GM21447 (cell line): ENCODE data around the gene KCNIP4.

Experiments
- ATAC-seq: cut with Tn5 transposase; IDR thresholded peaks from one replicate; pipeline ENCODE4 v1.9.1; 2021; ENCODE audit not compliant: unreplicated experiment

Gene KCNIP4

DNA sequence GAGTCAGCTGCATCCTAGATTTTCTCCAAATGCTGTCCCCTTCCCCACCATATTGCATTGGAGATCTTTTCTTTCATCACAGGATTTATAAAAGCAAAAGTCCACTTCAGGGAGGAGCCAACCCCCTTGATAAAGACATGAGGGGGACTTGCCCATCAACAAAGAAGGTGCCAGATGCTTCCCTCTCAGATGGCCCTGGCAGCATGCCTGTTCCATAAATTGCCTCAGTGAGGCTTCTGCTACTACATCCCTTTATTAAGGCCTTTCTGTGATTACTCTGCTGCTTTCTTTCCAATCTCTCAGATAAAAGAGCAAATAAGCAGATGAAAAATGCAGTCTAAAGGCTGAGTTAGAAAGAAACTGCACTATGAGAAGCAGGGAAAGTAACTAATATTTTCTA, 736.7 kb downstream of the KCNIP4 start:
- no peak for ATAC-seq

- ATAC-seq: no peak
These were observed 738.7 kb downstream of the KCNIP4 start for GRCh38 chr4:21209860-21210259.

DNA sequence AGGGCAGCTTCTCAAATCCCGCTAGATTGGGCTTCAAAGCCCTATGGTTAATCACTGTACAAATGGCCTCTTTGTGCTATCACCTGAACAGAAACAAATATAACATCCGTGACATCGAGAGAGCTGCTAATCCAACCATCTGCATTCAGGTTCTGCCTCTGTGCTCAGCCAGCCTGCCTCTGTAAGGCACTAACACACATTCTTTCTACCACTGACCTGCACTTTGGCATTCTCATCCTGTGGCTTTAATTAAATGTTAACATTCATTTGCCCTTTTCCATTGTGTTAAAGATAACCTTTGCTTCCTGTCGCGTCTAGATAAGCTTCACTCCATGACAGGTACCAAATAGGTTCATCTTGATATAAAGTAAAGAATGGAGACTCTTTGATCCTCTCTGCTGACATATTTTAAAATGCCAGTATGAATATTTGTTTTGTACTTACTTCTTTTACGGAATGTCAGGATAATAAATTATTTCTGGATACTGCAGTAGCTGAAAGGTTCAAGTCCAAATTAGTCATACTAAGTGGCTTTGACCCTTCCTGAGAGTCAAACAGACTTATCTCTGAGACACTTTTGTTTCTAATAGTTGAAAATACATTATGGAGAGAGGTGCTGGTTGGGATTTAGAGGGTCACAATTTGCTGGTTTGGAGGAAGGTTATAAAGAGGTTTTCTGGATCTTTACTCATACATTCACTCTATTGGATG, 742.6 kb downstream of the KCNIP4 start:
- ATAC-seq: no peak

- no peak for ATAC-seq
These were observed 745.2 kb downstream of the KCNIP4 start for GRCh38 chr4:21203416-21203815.

- no peak for ATAC-seq
These were observed 745.6 kb downstream of the KCNIP4 start for GRCh38 chr4:21202959-21203358.

- ATAC-seq: no peak
These were observed 749.9 kb downstream of the KCNIP4 start for GRCh38 chr4:21198683-21199082.

DNA sequence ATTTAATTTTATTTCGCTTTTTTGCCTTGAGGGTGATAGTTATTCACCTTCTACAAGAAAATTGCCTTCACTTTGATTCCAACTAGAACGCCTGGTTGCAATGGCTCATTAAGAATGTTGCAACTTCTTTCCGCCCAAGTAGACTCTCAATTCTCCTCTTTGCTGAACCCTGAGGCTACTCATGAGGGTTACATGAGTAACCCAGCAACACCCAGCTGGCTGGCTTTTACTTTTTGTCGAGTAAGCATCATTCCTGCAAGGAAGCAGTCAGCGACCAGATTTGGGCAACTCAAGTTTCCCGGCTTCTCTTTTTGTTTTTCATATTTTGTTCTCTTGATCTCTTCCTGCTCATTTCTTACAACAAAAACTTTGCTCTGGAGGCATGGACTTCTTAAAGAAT, 752.9 kb downstream of the KCNIP4 start:
- no peak for ATAC-seq

GRCh38 chr4:21192367-21192766, 756.2 kb downstream of the KCNIP4 start:
- no peak for ATAC-seq

GRCh38 chr4:21191317-21191716, 757.3 kb downstream of the KCNIP4 start:
- ATAC-seq: no peak

- ATAC-seq: no peak
These were observed 763.8 kb downstream of the KCNIP4 start for GRCh38 chr4:21184788-21185187.

DNA sequence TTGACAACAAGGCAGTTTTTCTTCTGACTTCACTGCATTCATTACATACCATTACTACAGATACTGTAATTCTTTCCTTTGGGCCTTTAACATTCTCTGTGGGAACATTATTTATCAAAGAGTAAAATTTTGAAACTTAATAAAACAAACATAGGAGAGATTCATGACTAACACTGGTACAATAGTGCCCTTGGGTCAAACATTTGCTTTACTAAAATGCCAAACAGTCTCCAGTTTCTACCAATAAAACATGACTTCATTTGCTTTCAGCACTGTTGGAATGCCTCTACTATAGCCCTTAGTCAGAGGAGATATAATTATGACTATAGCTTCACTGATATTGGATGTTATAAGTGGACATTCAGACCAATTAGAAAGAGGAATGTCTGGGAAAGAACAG, 766.9 kb downstream of the KCNIP4 start:
- ATAC-seq: no peak

- no peak for ATAC-seq
These were observed 770.7 kb downstream of the KCNIP4 start for GRCh38 chr4:21177871-21178270.

DNA sequence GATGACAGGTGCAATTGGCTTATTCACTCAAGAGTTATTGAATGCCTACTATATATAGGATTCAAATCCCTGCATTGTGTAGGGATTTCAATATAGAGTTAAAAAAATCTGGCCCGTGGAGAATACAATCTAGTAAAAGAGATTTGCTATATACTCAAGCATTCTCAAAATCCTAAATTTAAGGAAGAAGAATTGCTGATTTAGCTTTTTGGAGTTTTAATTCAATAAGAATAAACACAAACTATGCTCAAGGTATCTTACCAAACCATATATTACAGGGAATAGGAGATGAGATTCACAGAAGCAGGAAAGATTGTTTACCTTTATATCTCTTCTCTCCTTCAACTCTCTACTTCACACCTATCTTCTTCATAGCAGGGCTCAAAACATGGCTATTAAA, 771.5 kb downstream of the KCNIP4 start:
- no peak for ATAC-seq

- no peak for ATAC-seq
These were observed 780.9 kb downstream of the KCNIP4 start for GRCh38 chr4:21167711-21168110.

GRCh38 chr4:21155367-21155766, 793.2 kb downstream of the KCNIP4 start:
- no peak for ATAC-seq

DNA sequence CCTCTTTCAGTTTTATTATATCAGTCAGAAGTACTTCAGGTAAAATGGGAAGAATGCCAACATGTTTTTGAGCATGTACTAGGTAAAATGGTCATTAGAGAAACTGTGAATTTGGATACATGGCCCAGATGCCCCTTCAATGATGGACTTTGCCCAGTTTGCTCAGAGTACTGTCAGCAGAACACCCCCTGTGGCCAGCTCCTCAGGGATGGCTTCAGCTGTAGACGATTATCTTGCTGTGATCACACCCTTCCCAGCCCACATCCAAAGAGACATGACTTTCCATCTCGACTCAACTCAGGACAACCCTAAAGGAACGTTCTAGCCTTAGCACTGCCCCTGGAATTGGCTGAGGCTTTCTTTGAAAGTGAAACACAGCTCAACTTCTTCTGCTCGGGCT, 809.2 kb downstream of the KCNIP4 start:
- no peak for ATAC-seq

DNA sequence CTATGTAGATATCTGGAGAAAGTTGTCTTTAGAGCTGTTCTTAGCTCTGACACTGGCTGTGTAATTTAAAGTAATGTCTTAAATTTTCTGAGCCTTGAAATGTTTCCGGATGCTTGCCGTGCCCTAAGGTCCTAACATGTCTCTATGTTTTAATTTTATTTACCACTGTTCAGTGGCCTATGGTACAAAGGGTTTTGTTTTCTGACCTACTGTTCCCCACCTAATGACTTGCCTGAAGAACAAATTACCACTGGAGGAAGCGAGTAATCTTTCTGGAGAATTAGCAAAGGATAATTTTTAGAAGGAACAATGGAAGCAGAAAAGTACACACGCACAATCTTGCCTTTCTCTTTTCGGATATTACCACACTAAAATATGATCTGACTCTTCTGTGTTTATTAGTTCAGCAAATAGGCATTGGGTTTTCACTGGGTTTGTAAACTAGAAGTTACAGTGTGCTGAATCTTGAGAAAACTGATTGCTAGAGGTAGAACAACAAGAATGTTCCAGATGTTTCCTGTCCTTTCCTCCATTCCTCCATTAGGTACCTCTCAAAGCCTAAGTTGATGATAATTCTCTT, 812.4 kb downstream of the KCNIP4 start:
- ATAC-seq: no peak

GRCh38 chr4:21134994-21135393, 813.6 kb downstream of the KCNIP4 start:
- no peak for ATAC-seq

- no peak for ATAC-seq
These were observed 818.0 kb downstream of the KCNIP4 start for GRCh38 chr4:21130606-21131005.

GRCh38 chr4:21126014-21126512, 822.5 kb downstream of the KCNIP4 start:
- no peak for ATAC-seq

- ATAC-seq: no peak
These were observed 830.3 kb downstream of the KCNIP4 start for GRCh38 chr4:21118301-21118700.

- ATAC-seq: no peak
These were observed 830.9 kb downstream of the KCNIP4 start for GRCh38 chr4:21117541-21118180.
